Colonic mucosa (tissue), 4 donors: ENCODE data around the gene LYSMD2. TPM values are rescaled to one million over a fixed set of nuclear protein-coding genes. Genes with fewer than 3 reads are reported as not detected.

Experiments used
- DNase-seq: peaks from one replicate; pipeline ENCODE4 v3.0.0-alpha.2; 2020
- H3K27ac ChIP-seq: fragments of 200-600 bp; one replicate; pipeline ENCODE4 v1.8.0; 2021
- H3K27me3 ChIP-seq: fragments of 200-600 bp; one replicate; pipeline ENCODE4 v1.8.0; 2021
- H3K36me3 ChIP-seq: fragments of 200-600 bp; one replicate; pipeline ENCODE4 v1.8.0; 2021
- H3K4me1 ChIP-seq: fragments of 200-600 bp; one replicate; pipeline ENCODE4 v1.8.0; 2021; ENCODE audit warnings: mild to moderate bottlenecking
- H3K4me3 ChIP-seq: fragments of 200-600 bp; one replicate; pipeline ENCODE4 v1.8.0; 2021
- H3K9ac ChIP-seq, 2 donors: one replicate each; pipeline ENCODE4 v1.7.0; 2013; ENCODE audit warnings: control low read depth in 2 of 2, low read depth in 2 of 2, low read length in 2 of 2
- H3K9me3 ChIP-seq: fragments of 200-600 bp; one replicate; pipeline ENCODE4 v1.8.0; 2021
- CTCF ChIP-seq: fragments of 200-600 bp; IDR thresholded peaks from one replicate; pipeline ENCODE4 v1.8.0; 2022; ENCODE audit warnings: antibody characterized with exemption, mild to moderate bottlenecking
- intact Hi-C: fragments of 100-400 bp; cut with DNase I; formaldehyde crosslinking; loops from one replicate; pipeline ENCODE4 v1.14.1; 2022
- total RNA-seq, 2 donors: library from RNA; stranded (reverse); fragmentation: NEBNext Ultra II Directional in 1 of 2; extraction: Animal tissue kit (Norgen Biotek cat#: 25700) in 1 of 2; gene quantifications; one replicate each; pipeline ENCODE4 v1.2.1, GENCODE V29; 2021
- donor health status: healthy.
- donor health status: DM: no; HTN: no; CAD: no.
- donor health status: DM: no; HTN: no; CAD: no.

The LYSMD2 gene
- total RNA-seq, 2 donors from 2014 or later, result 7.1 to 7.8 TPM

DNA sequence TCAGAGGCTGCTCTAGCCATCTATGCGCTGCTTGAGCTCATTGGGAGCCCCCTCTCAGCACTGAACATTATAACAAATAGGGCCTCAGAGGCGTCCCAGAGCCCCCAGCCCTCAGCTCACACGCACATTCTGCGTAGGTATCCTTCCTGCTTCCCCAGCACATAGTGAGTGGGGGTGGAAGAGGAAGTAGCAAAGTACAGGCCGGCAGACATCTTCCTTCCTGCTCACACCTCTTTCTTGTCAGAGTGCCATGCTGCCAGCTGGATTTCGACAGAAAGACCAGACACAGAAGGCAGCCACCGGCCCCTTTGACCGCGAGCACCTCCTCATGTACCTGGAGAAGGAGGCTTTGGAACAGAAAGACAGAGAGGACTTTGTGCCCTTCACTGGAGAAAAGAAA, 30.6 kb upstream of the LYSMD2 start:
- Histone ChIP-seq H3K36me3 (no peaks in the 10 kb centered on the region), H3K27ac (no peak overlapping the region), H3K4me3 (no peak overlapping the region), H3K9ac (no peak overlapping the region), H3K4me1 (no peaks in the 10 kb centered on the region), H3K9me3 (no peaks in the 10 kb centered on the region), H3K27me3 (no peaks in the 10 kb centered on the region)
- no peak for TF ChIP-seq CTCF
- DNase-seq, result no peak
- intact Hi-C loops, result no loop called here

- H3K4me1 ChIP-seq, result no peaks in the 10 kb centered on the region
- no peak overlapping the region for H3K4me3 ChIP-seq
- no peak overlapping the region for H3K27ac ChIP-seq
- no peaks in the 10 kb centered on the region for H3K36me3 ChIP-seq
- no peak for TF ChIP-seq CTCF
- H3K9ac ChIP-seq, result no peak overlapping the region
- no peaks in the 10 kb centered on the region for H3K27me3 ChIP-seq
- DNase-seq, result no peak
- no peaks in the 10 kb centered on the region for H3K9me3 ChIP-seq
- intact Hi-C loops, result no loop called here
Observed at GRCh38 chr15:51766341-51766740, 28.9 kb upstream of the LYSMD2 start.

DNA sequence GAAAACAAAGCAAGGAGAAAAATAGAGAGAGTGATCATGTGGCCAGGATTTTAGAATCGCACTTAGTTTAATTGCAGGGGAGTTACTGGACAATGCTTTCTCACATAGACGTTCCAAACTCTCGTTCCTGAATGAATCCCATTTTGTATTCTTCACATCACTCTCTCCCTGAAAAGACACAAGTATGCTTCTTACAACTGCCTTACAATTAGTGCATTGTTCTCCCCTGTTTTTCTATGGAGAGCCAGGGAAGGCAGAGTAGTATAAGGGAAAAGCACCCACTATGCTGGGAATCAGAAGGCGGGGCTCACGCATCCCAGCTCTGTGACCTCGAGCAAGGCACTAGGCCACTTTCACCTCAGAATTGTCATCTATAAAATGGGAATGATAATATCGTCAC, 28.3 kb upstream of the LYSMD2 start:
- no peak overlapping the region for H3K9ac ChIP-seq
- intact Hi-C loops, result no loop called here
- no peaks in the 10 kb centered on the region for H3K9me3 ChIP-seq
- TF ChIP-seq CTCF, result no peak
- no peaks in the 10 kb centered on the region for H3K27me3 ChIP-seq
- no peak for DNase-seq
- no peaks in the 10 kb centered on the region for H3K36me3 ChIP-seq
- no peaks in the 10 kb centered on the region for H3K4me1 ChIP-seq
- no peak overlapping the region for H3K27ac ChIP-seq
- no peak overlapping the region for H3K4me3 ChIP-seq

DNA sequence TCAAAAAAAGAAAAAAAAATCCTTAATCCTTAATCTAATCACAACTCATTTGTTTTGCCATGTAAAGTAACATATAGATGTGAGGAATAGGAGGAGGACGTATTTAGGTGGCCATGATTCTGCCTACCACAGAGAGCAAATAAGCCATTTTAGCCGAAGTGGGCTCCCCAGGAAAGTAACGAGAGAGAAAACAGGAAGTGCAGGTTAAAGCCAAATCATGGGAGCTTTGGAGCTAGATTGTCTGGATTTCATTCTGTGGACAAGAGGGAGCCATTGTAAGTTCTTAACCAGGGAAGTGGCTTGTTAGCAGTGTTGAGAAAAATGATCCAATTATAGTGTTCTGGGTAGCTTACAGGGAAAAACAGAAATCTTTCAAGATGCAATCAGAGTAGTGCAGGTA, 23.4 kb upstream of the LYSMD2 start:
- DNase-seq, result no peak
- no peak overlapping the region for H3K27ac ChIP-seq
- no peak overlapping the region for H3K9ac ChIP-seq
- no peaks in the 10 kb centered on the region for H3K4me1 ChIP-seq
- no peaks in the 10 kb centered on the region for H3K9me3 ChIP-seq
- no peaks in the 10 kb centered on the region for H3K36me3 ChIP-seq
- TF ChIP-seq CTCF, result no peak
- H3K27me3 ChIP-seq, result no peaks in the 10 kb centered on the region
- intact Hi-C loops, result no loop called here
- H3K4me3 ChIP-seq, result no peak overlapping the region

DNA sequence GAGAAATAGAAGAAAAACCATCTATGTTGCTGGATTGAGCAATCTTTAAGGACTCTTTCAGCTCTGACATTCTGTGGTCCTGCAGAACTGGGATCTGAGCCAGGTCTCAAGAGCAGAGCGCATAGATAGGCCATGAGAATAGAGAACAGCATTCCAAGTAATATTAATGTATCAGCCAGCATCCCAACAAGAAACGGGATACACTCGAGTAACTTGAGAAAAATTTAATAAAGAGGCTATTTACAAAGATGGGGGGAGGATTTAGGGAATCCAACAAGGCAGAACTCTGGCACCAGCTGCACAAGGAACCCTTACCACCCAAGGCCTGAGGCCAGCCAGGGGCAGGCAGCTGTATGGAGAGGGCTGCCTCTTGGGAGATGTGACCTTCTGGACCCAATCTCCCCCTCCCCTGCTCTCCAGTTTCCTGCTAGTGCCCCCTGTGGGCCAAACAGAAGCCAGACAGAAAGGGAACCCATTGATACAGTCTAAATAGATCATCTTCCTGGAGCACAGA, 22.2 kb upstream of the LYSMD2 start:
- H3K4me3 ChIP-seq, result no peak overlapping the region
- no peaks in the 10 kb centered on the region for H3K36me3 ChIP-seq
- intact Hi-C loops, result no loop called here
- DNase-seq, result peak; percentile 58
- no peaks in the 10 kb centered on the region for H3K4me1 ChIP-seq
- H3K27me3 ChIP-seq, result no peaks in the 10 kb centered on the region
- H3K9ac ChIP-seq, result no peak overlapping the region
- H3K27ac ChIP-seq, result no peak overlapping the region
- H3K9me3 ChIP-seq, result no peaks in the 10 kb centered on the region
- TF ChIP-seq CTCF, result no peak

DNA sequence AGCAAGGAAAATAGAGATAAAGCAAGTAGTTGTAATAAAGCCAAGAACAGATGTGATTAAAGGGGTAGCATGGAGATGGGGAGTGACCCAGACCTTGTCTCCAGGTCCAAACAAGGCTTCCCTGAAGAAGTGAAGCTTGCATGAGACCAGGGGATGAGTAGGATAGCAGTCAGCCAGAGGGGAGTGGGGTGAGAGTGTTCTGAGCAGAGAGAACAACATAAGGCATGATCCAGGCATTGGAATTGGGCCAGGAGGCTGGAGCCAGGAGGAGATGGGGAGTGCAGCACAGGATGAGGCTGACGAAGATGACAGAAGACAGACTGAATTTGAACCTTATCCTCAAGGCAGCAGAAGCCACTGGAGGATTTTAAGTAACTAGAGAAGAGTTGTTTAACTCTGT, 21.2 kb upstream of the LYSMD2 start:
- TF ChIP-seq CTCF, result no peak
- Histone ChIP-seq H3K4me1 (no peaks in the 10 kb centered on the region), H3K36me3 (no peaks in the 10 kb centered on the region), H3K9ac (no peak overlapping the region), H3K4me3 (no peak overlapping the region), H3K9me3 (no peaks in the 10 kb centered on the region), H3K27me3 (no peaks in the 10 kb centered on the region), H3K27ac (no peak overlapping the region)
- intact Hi-C loops, result no loop called here
- peak; percentile 43 for DNase-seq
